Suprapubic skin (tissue), 4 donors: Measurements from ENCODE around the gene TFAM. TPM values are rescaled to one million over a fixed set of nuclear protein-coding genes. Genes with fewer than 3 reads are reported as not detected.

ENCODE experiments used
- DNase-seq, 2 donors: peaks; one replicate each; pipeline ENCODE4 v3.0.0-alpha.2; 2019; ENCODE audit warnings: low spot score in 2 of 2
- H3K27ac ChIP-seq: fragments of 200-600 bp; sonication (generic); one replicate; pipeline ENCODE4 v1.5.1; 2019
- H3K27me3 ChIP-seq: fragments of 200-600 bp; sonication (generic); one replicate; pipeline ENCODE4 v1.5.1; 2019
- H3K36me3 ChIP-seq: fragments of 200-600 bp; sonication (generic); one replicate; pipeline ENCODE4 v1.5.1; 2019
- H3K4me1 ChIP-seq: fragments of 200-600 bp; sonication (generic); one replicate; pipeline ENCODE4 v1.5.1; 2019
- H3K4me3 ChIP-seq: fragments of 200-600 bp; sonication (generic); one replicate; pipeline ENCODE4 v1.5.1; 2019; ENCODE audit warnings: mild to moderate bottlenecking
- H3K9me3 ChIP-seq: fragments of 200-600 bp; sonication (generic); one replicate; pipeline ENCODE4 v1.5.1; 2019
- EP300 ChIP-seq: sonication (generic); formaldehyde crosslinking; IDR thresholded peaks from one replicate; pipeline ENCODE4 v1.6.1; 2017; ENCODE audit warnings: antibody characterized with exemption
- POLR2A ChIP-seq, 2 donors: fragments of 450-650 bp; IDR thresholded peaks; one replicate each; pipeline ENCODE4 v1.6.1; 2017; ENCODE audit warnings: antibody characterized with exemption in 2 of 2, mild to moderate bottlenecking in 2 of 2, moderate library complexity in 2 of 2
- POLR2AphosphoS5 ChIP-seq, 3 donors: sonication (generic); formaldehyde crosslinking; IDR thresholded peaks; one replicate each; pipeline ENCODE4 v1.6.1; 2017; ENCODE audit warnings: antibody characterized with exemption in 3 of 3
- WGBS: methylation state at CpG from one replicate; pipeline ENCODE4 v1.1.5; 2018; 5-methylcytosine and 5-hydroxymethylcytosine counted together
- total RNA-seq, 4 donors: library from RNA; depleted of rRNA; stranded (reverse); fragments of >200 nt; gene quantifications; one replicate each; pipeline ENCODE4 v1.1.0, GENCODE V29; 2016
- TF ChIP-seq, protein P1 (sequence below), 2 donors: fragments of 200-600 bp in 1 of 2; fragments of 450-650 bp in 1 of 2; sonication (generic) in 1 of 2; IDR thresholded peaks; one replicate each; pipeline ENCODE4 v1.5.1; 2016 to 2019; ENCODE audit warnings: antibody characterized with exemption in 2 of 2, mild to moderate bottlenecking in 1 of 2, moderate library complexity in 1 of 2

TFAM gene
- total RNA-seq, 4 donors from 2014 or later: 16.6 to 22.9 (median 19.8) TPM

- WGBS: 32% methylated on average over 1 of the region's 1 CpG
- Histone ChIP-seq H3K4me3 (no peak overlapping the region), H3K27me3 (no peaks in the 10 kb centered on the region), H3K9me3 (no peaks in the 10 kb centered on the region), H3K4me1 (peaks cover 17% of the 10 kb centered on the region), H3K27ac (no peak overlapping the region), H3K36me3 (no peaks in the 10 kb centered on the region)
- no peak for TF ChIP-seq EP300
- TF ChIP-seq, protein P1, sequence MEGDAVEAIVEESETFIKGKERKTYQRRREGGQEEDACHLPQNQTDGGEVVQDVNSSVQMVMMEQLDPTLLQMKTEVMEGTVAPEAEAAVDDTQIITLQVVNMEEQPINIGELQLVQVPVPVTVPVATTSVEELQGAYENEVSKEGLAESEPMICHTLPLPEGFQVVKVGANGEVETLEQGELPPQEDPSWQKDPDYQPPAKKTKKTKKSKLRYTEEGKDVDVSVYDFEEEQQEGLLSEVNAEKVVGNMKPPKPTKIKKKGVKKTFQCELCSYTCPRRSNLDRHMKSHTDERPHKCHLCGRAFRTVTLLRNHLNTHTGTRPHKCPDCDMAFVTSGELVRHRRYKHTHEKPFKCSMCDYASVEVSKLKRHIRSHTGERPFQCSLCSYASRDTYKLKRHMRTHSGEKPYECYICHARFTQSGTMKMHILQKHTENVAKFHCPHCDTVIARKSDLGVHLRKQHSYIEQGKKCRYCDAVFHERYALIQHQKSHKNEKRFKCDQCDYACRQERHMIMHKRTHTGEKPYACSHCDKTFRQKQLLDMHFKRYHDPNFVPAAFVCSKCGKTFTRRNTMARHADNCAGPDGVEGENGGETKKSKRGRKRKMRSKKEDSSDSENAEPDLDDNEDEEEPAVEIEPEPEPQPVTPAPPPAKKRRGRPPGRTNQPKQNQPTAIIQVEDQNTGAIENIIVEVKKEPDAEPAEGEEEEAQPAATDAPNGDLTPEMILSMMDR (IDR thresholded peaks at IDR 0.05): no peak
- no peak for TF ChIP-seq POLR2A (IDR thresholded peaks at IDR 0.05)
- no peak for TF ChIP-seq POLR2AphosphoS5 (IDR thresholded peaks at IDR 0.05)
- no peak for DNase-seq
Measured at GRCh38 chr10:58438986-58439385, 53.8 kb downstream of the TFAM start.

GRCh38 chr10:58439632-58440364 is 54.6 kb downstream of the TFAM start:
- WGBS: 94% methylated on average over 5 of the region's 5 CpGs
- H3K9me3 ChIP-seq: no peaks in the 10 kb centered on the region
- H3K36me3 ChIP-seq: no peaks in the 10 kb centered on the region
- DNase-seq: no peak
- TF ChIP-seq POLR2A (IDR thresholded peaks at IDR 0.05) (no peak), POLR2AphosphoS5 (IDR thresholded peaks at IDR 0.05) (no peak), EP300 (no peak)
- TF ChIP-seq, protein P1 (IDR thresholded peaks at IDR 0.05): no peak
- no peaks in the 10 kb centered on the region for H3K27me3 ChIP-seq
- no peak overlapping the region for H3K4me3 ChIP-seq
- no peak overlapping the region for H3K27ac ChIP-seq
- H3K4me1 ChIP-seq: peaks cover 17% of the 10 kb centered on the region

DNA sequence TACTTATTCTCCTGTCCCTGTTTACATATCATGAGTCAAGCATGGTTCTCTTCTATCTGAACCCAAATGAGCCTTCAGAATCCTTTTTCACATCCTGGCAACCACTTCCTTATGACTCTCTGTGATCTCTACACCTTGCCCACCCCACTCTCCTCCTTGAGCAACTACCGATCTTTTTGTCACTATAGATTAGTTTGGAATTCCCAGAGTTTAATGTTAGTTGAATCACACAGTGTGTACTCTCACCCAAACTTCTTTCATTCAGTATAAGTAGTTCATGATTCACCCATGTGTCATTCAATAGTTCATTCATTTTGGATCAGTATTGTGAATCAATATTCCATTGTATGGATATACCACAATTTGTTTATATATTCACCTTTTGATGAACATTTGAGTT is 55.3 kb downstream of the TFAM start:
- H3K36me3 ChIP-seq: no peaks in the 10 kb centered on the region
- TF ChIP-seq, protein P1 (IDR thresholded peaks at IDR 0.05): no peak
- no peak for TF ChIP-seq EP300
- no peak for TF ChIP-seq POLR2A (IDR thresholded peaks at IDR 0.05)
- no peak for TF ChIP-seq POLR2AphosphoS5 (IDR thresholded peaks at IDR 0.05)
- no peaks in the 10 kb centered on the region for H3K27me3 ChIP-seq
- H3K27ac ChIP-seq: no peak overlapping the region
- DNase-seq: no peak
- H3K4me3 ChIP-seq: no peak overlapping the region
- peaks cover 12% of the 10 kb centered on the region for H3K4me1 ChIP-seq
- WGBS: 0% methylated on average over 1 of the region's 1 CpG
- no peaks in the 10 kb centered on the region for H3K9me3 ChIP-seq

- no peak overlapping the region for H3K27ac ChIP-seq
- no peak overlapping the region for H3K4me3 ChIP-seq
- no peak for TF ChIP-seq EP300
- H3K36me3 ChIP-seq: no peaks in the 10 kb centered on the region
- no peaks in the 10 kb centered on the region for H3K9me3 ChIP-seq
- H3K4me1 ChIP-seq: no peaks in the 10 kb centered on the region
- 41% methylated on average over 3 of the region's 3 CpGs for WGBS
- DNase-seq: no peak
- H3K27me3 ChIP-seq: no peaks in the 10 kb centered on the region
Measured at GRCh38 chr10:58444321-58444720, 59.1 kb downstream of the TFAM start.

GRCh38 chr10:58444876-58445275 is 59.7 kb downstream of the TFAM start:
- no peak for DNase-seq
- no peaks in the 10 kb centered on the region for H3K4me1 ChIP-seq
- H3K36me3 ChIP-seq: no peaks in the 10 kb centered on the region
- WGBS: 77% methylated on average over 6 of the region's 6 CpGs
- no peak overlapping the region for H3K27ac ChIP-seq
- H3K27me3 ChIP-seq: no peaks in the 10 kb centered on the region
- no peaks in the 10 kb centered on the region for H3K9me3 ChIP-seq
- TF ChIP-seq, protein P1 (IDR thresholded peaks at IDR 0.05): no peak
- TF ChIP-seq POLR2A (IDR thresholded peaks at IDR 0.05): no peak
- no peak for TF ChIP-seq EP300
- no peak for TF ChIP-seq POLR2AphosphoS5 (IDR thresholded peaks at IDR 0.05)
- H3K4me3 ChIP-seq: no peak overlapping the region
